Progenitor cell of endocrine pancreas (in vitro differentiated cells): ENCODE results near the gene GFI1B. TPM values are rescaled to one million over a fixed set of nuclear protein-coding genes. Genes with fewer than 3 reads are reported as not detected.

Experiments used
- DNase-seq: peaks from one replicate; pipeline ENCODE4 v3.0.0; 2021; ENCODE audit warnings: low spot score; ENCODE audit not compliant: unreplicated experiment
- H3K27ac Mint-ChIP-seq: 2 replicates; pipeline ENCODE4 v1.8.0; 2021; ENCODE audit warnings: mild to moderate bottlenecking, moderate library complexity, mixed read lengths
- H3K27me3 Mint-ChIP-seq: 2 replicates; pipeline ENCODE4 v1.8.0; 2021; ENCODE audit warnings: mixed read lengths
- H3K36me3 Mint-ChIP-seq: 2 replicates; pipeline ENCODE4 v1.8.0; 2022; ENCODE audit warnings: mixed read lengths; ENCODE audit not compliant: insufficient read depth
- H3K4me1 Mint-ChIP-seq: 2 replicates; pipeline ENCODE4 v1.8.0; 2021; ENCODE audit warnings: low read depth, mixed read lengths
- H3K4me3 Mint-ChIP-seq: 2 replicates; pipeline ENCODE4 v1.8.0; 2021; ENCODE audit warnings: low read depth, mild to moderate bottlenecking, moderate library complexity, mixed read lengths
- H3K9me3 Mint-ChIP-seq: 2 replicates; pipeline ENCODE4 v1.8.0; 2021; ENCODE audit warnings: low read depth, mixed read lengths
- total RNA-seq: library from RNA; stranded (reverse); gene quantifications from 2 replicates; pipeline ENCODE4 v1.2.1, GENCODE V29; 2021
- TF ChIP-seq, protein P1 (sequence below): fragments of 200-600 bp; sonication (generic); IDR thresholded peaks from one replicate; pipeline ENCODE4 v1.5.0; 2021; ENCODE audit warnings: antibody characterized with exemption, mild to moderate bottlenecking; ENCODE audit not compliant: unreplicated experiment

The GFI1B gene
- total RNA-seq, 1 donor from 2014 or later, result 0.12 TPM

DNA sequence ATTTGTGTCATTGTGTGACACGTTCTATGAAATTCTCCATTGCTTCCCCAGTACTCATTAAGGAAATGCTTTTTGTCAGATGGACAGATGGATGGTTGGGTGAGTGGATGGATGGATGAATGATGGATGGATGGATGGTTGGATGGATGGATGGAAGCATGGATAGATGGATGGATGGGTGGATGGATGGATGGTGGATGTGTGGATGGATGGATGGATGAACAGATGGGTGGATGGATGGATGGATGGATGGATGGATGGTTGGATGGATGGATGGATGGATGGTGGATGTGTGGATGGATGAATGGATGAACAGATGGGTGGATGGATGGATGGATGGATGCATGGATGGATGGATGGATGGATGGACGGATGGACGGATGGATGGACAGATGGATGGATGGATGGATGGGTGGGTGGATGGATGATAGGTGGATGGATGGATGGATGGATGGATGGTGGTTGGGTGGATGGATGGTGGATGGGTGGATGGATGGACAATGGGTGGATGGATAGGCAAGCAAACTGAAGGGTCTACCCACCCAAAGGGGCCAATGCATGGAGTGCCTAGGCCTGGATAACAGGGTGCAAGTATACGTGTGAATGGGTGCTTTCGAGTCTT lies 28.3 kb downstream of the GFI1B start:
- Mint-ChIP-seq H3K27ac (no peak overlapping the region), H3K9me3 (peaks cover 6% of the 10 kb centered on the region), H3K4me1 (peaks cover 15% of the 10 kb centered on the region), H3K4me3 (no peak overlapping the region), H3K27me3 (peaks cover 32% of the 10 kb centered on the region), H3K36me3 (no peaks in the 10 kb centered on the region)
- TF ChIP-seq, protein P1, sequence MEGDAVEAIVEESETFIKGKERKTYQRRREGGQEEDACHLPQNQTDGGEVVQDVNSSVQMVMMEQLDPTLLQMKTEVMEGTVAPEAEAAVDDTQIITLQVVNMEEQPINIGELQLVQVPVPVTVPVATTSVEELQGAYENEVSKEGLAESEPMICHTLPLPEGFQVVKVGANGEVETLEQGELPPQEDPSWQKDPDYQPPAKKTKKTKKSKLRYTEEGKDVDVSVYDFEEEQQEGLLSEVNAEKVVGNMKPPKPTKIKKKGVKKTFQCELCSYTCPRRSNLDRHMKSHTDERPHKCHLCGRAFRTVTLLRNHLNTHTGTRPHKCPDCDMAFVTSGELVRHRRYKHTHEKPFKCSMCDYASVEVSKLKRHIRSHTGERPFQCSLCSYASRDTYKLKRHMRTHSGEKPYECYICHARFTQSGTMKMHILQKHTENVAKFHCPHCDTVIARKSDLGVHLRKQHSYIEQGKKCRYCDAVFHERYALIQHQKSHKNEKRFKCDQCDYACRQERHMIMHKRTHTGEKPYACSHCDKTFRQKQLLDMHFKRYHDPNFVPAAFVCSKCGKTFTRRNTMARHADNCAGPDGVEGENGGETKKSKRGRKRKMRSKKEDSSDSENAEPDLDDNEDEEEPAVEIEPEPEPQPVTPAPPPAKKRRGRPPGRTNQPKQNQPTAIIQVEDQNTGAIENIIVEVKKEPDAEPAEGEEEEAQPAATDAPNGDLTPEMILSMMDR, result no peak
- DNase-seq, result no peak

DNA sequence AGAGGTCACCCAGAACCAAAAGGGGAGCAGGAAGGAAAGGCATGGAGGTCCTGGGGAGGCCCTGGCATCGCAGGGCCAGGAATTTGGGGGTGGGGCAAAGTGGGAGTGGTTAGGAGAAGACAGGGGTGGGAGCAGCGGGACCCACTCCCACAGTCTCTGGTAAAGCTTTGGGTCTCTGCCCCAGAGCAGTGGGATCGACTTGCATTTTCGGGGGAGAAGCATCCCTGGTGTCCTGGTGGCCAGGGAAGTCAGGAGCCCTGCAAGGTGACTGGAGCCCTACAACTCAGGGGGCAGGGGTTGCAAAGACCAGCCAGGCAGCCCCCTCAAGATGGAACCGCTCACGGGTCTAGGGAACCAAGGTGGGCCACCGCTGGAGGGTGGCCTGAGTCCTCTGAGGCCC lies 29.9 kb downstream of the GFI1B start:
- Mint-ChIP-seq H3K4me1 (peaks cover 15% of the 10 kb centered on the region), H3K9me3 (peaks cover 6% of the 10 kb centered on the region), H3K27me3 (peaks cover 24% of the 10 kb centered on the region), H3K27ac (peak overlapping the region; percentile 64), H3K36me3 (no peaks in the 10 kb centered on the region), H3K4me3 (no peak overlapping the region)
- TF ChIP-seq, protein P1, result no peak
- no peak for DNase-seq

DNA sequence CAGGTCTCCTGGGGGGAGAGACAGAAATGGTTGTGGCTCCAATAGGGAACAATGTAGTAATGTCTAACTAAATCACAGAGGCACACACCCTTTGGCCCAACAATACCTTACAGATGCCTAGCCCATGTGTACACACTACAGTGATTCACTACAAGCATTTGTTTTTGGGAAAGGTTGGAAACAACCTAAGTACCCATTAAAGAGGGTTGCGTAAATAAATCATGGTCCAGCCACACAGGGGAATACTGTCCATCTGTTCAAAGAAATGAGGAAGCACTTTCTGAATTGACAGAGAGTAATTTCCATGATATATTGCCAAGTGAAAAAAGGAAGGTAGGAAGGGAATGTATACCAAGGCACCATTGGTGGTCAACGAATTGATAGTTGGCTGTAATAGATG lies 30.3 kb downstream of the GFI1B start:
- Mint-ChIP-seq H3K9me3 (peaks cover 6% of the 10 kb centered on the region), H3K36me3 (no peaks in the 10 kb centered on the region), H3K27me3 (peaks cover 24% of the 10 kb centered on the region), H3K4me3 (no peak overlapping the region), H3K4me1 (peaks cover 12% of the 10 kb centered on the region), H3K27ac (no peak overlapping the region)
- TF ChIP-seq, protein P1, result no peak
- DNase-seq, result no peak

DNA sequence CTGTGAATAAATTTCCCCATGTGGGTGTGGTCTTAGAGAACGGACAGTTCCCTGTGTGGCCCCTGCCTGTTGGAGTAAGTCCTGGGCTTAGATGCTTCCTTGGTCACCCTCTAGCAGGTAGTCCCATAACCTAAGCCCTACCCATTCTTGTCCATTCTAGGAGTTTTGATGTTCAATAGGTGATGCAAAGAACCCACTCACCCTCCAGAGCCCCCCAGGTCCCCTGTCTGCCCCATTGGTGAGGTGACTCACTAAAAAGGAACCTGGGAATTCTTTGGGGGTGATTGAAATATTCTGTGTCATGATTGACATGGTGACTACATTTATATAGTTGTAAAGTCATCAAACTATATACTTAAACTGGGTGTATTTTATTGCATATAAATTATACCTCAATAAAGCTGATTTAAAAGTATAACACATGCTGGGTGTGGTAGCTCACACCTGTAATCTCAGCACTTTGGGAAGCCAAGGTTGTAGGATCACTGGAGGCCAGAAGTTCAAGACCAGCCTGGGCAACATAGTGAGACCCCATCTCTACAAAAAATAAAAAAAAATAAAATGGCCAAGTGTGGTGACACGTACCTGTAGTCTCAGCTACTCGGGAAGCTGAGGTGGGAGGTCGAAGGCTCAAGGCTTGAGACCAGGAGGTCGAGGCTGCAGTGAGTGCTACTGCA lies 31.6 kb downstream of the GFI1B start:
- Mint-ChIP-seq H3K4me3 (no peak overlapping the region), H3K27ac (no peak overlapping the region), H3K9me3 (peaks cover 6% of the 10 kb centered on the region), H3K36me3 (no peaks in the 10 kb centered on the region), H3K4me1 (peaks cover 1% of the 10 kb centered on the region), H3K27me3 (peaks cover 32% of the 10 kb centered on the region)
- TF ChIP-seq, protein P1, result no peak
- no peak for DNase-seq

DNA sequence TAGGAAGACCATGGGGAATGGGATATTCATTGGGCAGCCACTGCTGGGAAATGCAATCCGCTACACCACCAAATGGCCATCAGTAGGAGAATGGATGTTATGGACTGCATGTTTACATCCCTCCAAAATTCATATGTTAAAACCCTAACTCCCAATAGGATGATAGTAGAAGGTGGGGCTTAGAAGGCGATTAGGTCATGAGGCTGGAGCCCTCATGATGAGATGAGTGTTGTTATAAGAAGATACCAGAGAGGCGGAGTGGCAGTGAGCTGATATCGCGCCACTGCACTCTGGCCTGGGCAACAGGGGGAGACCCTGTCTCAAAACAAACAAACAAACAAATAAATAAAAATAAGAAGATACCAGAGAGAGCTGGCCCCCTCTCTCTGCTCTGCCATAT lies 36.2 kb downstream of the GFI1B start:
- TF ChIP-seq, protein P1, result no peak
- no peak for DNase-seq
- Mint-ChIP-seq H3K4me1 (no peaks in the 10 kb centered on the region), H3K36me3 (no peaks in the 10 kb centered on the region), H3K4me3 (no peak overlapping the region), H3K9me3 (peaks cover 9% of the 10 kb centered on the region), H3K27me3 (peaks cover 24% of the 10 kb centered on the region), H3K27ac (no peak overlapping the region)
